C4-2B (cell line): ENCODE measurements around the gene VPS33A.

ENCODE experiments used
- ZFX ChIP-seq: fragments of 450-650 bp; IDR thresholded peaks from 2 replicates; pipeline ENCODE4 v1.6.1; 2017
- TF ChIP-seq, protein P1 (sequence below): fragments of 450-650 bp; conservative IDR thresholded peaks from 2 replicates; pipeline ENCODE4 v1.5.1; 2017; ENCODE audit warnings: mild to moderate bottlenecking

DNA sequence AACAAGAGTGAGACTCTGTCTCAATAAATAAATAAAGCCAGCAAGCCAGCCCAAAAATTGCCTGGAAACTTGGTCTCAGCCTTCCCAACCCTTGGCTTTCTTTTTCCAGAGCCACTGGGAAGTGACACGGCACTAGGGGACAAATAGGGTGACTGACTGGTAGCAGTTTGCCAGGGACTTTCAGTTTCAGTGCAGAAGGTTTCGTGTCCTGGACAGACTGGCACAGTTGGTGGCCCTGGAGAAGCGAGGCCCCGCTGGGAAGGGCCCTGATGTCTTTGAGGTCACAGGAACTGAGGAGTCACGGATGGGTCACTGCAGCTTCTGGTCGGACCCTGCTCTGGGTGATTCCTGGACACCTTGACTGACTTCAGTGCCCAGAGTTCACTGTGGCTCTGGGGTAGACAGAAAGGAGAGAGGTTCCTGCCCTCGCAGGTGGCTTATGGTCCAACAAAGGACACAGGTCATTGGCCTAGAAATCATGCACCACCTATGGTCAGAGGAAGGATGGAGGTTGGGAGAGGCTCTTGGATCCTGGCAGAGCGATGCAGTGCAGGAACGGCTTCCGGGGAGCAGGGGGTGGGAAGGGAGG, 80.7 kb downstream of the VPS33A start:
- TF ChIP-seq, protein P1, sequence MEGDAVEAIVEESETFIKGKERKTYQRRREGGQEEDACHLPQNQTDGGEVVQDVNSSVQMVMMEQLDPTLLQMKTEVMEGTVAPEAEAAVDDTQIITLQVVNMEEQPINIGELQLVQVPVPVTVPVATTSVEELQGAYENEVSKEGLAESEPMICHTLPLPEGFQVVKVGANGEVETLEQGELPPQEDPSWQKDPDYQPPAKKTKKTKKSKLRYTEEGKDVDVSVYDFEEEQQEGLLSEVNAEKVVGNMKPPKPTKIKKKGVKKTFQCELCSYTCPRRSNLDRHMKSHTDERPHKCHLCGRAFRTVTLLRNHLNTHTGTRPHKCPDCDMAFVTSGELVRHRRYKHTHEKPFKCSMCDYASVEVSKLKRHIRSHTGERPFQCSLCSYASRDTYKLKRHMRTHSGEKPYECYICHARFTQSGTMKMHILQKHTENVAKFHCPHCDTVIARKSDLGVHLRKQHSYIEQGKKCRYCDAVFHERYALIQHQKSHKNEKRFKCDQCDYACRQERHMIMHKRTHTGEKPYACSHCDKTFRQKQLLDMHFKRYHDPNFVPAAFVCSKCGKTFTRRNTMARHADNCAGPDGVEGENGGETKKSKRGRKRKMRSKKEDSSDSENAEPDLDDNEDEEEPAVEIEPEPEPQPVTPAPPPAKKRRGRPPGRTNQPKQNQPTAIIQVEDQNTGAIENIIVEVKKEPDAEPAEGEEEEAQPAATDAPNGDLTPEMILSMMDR, result no peak
- no peak for TF ChIP-seq ZFX
